ENCODE results near the gene TFPI2.

The TFPI2 gene

DNA sequence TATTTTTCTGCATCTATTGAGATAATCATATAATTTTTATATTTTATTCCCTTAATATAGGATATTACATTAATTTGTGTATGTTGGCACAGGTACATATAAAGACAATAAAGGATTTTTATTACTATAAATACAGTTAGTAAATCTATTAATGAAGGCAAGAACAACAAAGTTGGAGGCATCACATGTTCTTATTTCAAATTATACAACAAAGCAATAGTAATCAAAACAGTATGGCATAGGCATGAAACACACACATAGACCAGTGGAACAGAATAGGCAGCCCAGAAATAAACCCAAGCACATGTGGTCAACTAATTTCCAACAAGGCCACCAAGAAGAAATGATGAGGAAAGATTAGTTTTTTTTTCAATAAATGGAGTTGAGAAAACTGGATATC, 11.2 kb downstream of the TFPI2 start:
- Histone ChIP-seq H3K4me1 (ENCODE audit: control insufficient read depth, low read depth, low read length) (no peaks in the 10 kb centered on the region), H3K4me3 (ENCODE audit: low read length) (no peak overlapping the region), H3K27me3 (ENCODE audit: control insufficient read depth, insufficient read depth, low read length) (no peaks in the 10 kb centered on the region), H3K27ac (ENCODE audit: low read length) (no peak overlapping the region), H3K9ac (ENCODE audit: low read length) (no peak overlapping the region), H3K36me3 (ENCODE audit: control insufficient read depth, low read depth, low read length) (no peaks in the 10 kb centered on the region), H3K9me3 (ENCODE audit: control insufficient read depth, low read depth, low read length) (peaks cover 6% of the 10 kb centered on the region)

DNA sequence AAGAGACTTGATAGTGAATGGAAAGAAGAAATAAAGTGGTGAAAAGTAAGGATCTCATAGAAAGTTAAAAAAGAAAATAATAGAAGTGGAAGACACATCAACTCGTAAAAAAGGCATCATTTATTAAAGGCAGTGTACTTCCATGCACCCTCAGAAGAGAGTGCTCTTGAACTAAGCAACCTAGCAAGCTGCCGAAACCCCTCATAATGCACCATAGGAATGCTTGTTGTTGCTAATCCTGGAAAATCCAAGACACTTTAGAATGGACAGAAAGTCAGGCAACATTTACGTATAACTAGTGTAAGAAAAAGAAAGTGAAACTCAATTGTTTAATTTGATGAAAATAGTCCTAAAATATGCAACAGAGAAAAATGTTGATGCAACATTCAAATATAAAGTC, 12.8 kb downstream of the TFPI2 start:
- no peak overlapping the region for H3K27ac ChIP-seq (ENCODE audit: low read length)
- H3K4me3 ChIP-seq (ENCODE audit: low read length) = no peak overlapping the region
- no peaks in the 10 kb centered on the region for H3K36me3 ChIP-seq (ENCODE audit: control insufficient read depth, low read depth, low read length)
- H3K9me3 ChIP-seq (ENCODE audit: control insufficient read depth, low read depth, low read length) = peaks cover 8% of the 10 kb centered on the region
- no peaks in the 10 kb centered on the region for H3K27me3 ChIP-seq (ENCODE audit: control insufficient read depth, insufficient read depth, low read length)
- no peaks in the 10 kb centered on the region for H3K4me1 ChIP-seq (ENCODE audit: control insufficient read depth, low read depth, low read length)
- no peak overlapping the region for H3K9ac ChIP-seq (ENCODE audit: low read length)

DNA sequence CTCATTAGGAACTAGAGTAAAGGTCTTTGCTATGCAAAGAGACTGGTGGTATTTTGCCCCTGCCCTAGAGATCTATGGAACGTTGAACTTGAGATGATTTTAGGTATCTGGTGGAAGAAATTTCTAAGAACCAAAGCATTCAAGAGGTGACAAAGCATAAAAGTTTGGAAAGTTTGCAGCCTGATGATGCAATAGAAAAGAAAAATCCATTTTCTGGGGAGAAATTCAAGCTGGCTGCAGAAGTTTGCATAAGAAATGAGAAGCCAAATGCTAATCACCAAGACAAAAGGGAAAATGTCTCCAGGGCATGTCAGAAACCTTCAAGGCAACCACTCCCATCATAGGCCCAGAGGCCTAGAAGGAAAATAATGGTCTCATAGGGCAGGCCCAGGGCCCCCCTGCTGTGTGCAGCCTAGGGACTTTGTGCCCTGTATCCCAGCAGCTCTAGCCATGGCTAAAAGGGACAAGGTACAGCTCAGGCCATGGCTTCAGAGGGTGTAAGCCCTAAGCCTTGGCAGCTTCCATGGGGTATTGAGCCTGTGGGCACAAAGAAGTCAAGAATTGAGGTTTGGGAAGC, 16.5 kb downstream of the TFPI2 start:
- H3K27me3 ChIP-seq (ENCODE audit: control insufficient read depth, insufficient read depth, low read length) = no peaks in the 10 kb centered on the region
- H3K9me3 ChIP-seq (ENCODE audit: control insufficient read depth, low read depth, low read length) = peaks cover 8% of the 10 kb centered on the region

GRCh38 chr7:93866886-93867285, 23.7 kb downstream of the TFPI2 start:
- Histone ChIP-seq H3K4me3 (ENCODE audit: low read length) (no peak overlapping the region), H3K27ac (ENCODE audit: low read length) (no peak overlapping the region), H3K4me1 (ENCODE audit: control insufficient read depth, low read depth, low read length) (no peaks in the 10 kb centered on the region), H3K36me3 (ENCODE audit: control insufficient read depth, low read depth, low read length) (no peaks in the 10 kb centered on the region), H3K9ac (ENCODE audit: low read length) (no peak overlapping the region), H3K9me3 (ENCODE audit: control insufficient read depth, low read depth, low read length) (no peaks in the 10 kb centered on the region), H3K27me3 (ENCODE audit: control insufficient read depth, insufficient read depth, low read length) (no peaks in the 10 kb centered on the region)

More for the DNA sequence above, 16.5 kb downstream of the TFPI2 start:
- Histone ChIP-seq H3K36me3 (ENCODE audit: control insufficient read depth, low read depth, low read length) (no peaks in the 10 kb centered on the region), H3K4me1 (ENCODE audit: control insufficient read depth, low read depth, low read length) (no peaks in the 10 kb centered on the region), H3K27ac (ENCODE audit: low read length) (no peak overlapping the region), H3K9ac (ENCODE audit: low read length) (no peak overlapping the region), H3K4me3 (ENCODE audit: low read length) (no peak overlapping the region)

- H3K36me3 ChIP-seq (ENCODE audit: control insufficient read depth, low read depth, low read length) = no peaks in the 10 kb centered on the region
- no peak overlapping the region for H3K4me3 ChIP-seq (ENCODE audit: low read length)
- no peaks in the 10 kb centered on the region for H3K9me3 ChIP-seq (ENCODE audit: control insufficient read depth, low read depth, low read length)
- H3K27ac ChIP-seq (ENCODE audit: low read length) = no peak overlapping the region
- H3K4me1 ChIP-seq (ENCODE audit: control insufficient read depth, low read depth, low read length) = no peaks in the 10 kb centered on the region
- no peaks in the 10 kb centered on the region for H3K27me3 ChIP-seq (ENCODE audit: control insufficient read depth, insufficient read depth, low read length)
- H3K9ac ChIP-seq (ENCODE audit: low read length) = no peak overlapping the region
These were observed 27.9 kb downstream of the TFPI2 start for GRCh38 chr7:93862651-93863050.

DNA sequence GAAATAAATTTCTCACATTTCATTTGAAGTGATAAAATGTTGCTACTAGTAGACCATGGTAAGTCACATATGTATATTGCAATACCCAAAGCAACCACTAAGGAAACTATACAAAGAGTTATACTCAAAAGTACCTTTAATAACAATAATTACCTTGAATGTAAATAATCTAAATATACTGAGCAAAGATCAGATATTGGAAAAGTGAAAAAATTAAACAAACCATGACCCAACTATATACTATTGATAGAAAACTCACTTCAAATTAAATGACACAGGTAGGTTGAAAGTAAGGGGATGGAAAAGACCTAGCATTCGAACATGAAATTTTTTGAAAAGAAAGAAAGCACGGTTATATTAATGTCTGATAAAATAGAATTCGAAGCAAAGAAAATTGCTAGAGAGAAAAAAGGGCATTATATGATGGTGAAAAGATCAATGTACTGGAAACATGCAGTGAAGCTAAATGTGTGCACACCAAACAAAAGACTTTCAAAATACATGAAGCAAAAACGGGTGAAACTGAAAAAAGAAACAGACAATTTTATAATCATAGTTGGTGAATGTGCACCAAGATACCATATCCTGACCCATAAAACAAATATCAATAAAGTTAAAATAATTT, 29.1 kb downstream of the TFPI2 start:
- H3K27me3 ChIP-seq (ENCODE audit: control insufficient read depth, insufficient read depth, low read length) = no peaks in the 10 kb centered on the region
- H3K36me3 ChIP-seq (ENCODE audit: control insufficient read depth, low read depth, low read length) = no peaks in the 10 kb centered on the region
- no peak overlapping the region for H3K4me3 ChIP-seq (ENCODE audit: low read length)
- no peaks in the 10 kb centered on the region for H3K4me1 ChIP-seq (ENCODE audit: control insufficient read depth, low read depth, low read length)
- H3K9me3 ChIP-seq (ENCODE audit: control insufficient read depth, low read depth, low read length) = no peaks in the 10 kb centered on the region
- no peak overlapping the region for H3K27ac ChIP-seq (ENCODE audit: low read length)
- H3K9ac ChIP-seq (ENCODE audit: low read length) = no peak overlapping the region

- Histone ChIP-seq H3K4me3 (ENCODE audit: low read length) (no peak overlapping the region), H3K4me1 (ENCODE audit: control insufficient read depth, low read depth, low read length) (no peaks in the 10 kb centered on the region), H3K27me3 (ENCODE audit: control insufficient read depth, insufficient read depth, low read length) (no peaks in the 10 kb centered on the region), H3K36me3 (ENCODE audit: control insufficient read depth, low read depth, low read length) (no peaks in the 10 kb centered on the region), H3K9me3 (ENCODE audit: control insufficient read depth, low read depth, low read length) (no peaks in the 10 kb centered on the region), H3K27ac (ENCODE audit: low read length) (no peak overlapping the region), H3K9ac (ENCODE audit: low read length) (no peak overlapping the region)
These were observed 30.3 kb downstream of the TFPI2 start for GRCh38 chr7:93860261-93860660.

DNA sequence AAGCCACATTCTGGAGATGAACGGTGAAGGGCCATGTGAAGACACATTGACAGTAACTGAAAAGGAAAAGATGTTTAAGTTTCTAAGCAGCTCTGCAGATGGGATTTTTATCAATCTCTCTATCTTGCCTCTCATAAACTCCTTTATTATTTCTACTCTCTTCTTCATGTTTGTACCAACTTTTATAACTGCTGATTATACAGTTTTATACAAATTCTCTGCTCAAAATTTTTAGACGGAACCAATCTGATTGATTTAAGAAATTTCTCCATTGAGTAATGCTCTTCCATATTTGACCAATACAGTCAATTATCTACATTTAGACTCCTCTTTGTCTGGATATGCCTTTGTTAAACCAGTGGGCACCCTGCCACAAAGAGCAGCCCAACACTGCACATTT, 31.7 kb downstream of the TFPI2 start:
- no peaks in the 10 kb centered on the region for H3K36me3 ChIP-seq (ENCODE audit: control insufficient read depth, low read depth, low read length)
- no peaks in the 10 kb centered on the region for H3K27me3 ChIP-seq (ENCODE audit: control insufficient read depth, insufficient read depth, low read length)
- H3K4me1 ChIP-seq (ENCODE audit: control insufficient read depth, low read depth, low read length) = no peaks in the 10 kb centered on the region
- H3K4me3 ChIP-seq (ENCODE audit: low read length) = no peak overlapping the region
- no peak overlapping the region for H3K9ac ChIP-seq (ENCODE audit: low read length)
- H3K27ac ChIP-seq (ENCODE audit: low read length) = no peak overlapping the region
- no peaks in the 10 kb centered on the region for H3K9me3 ChIP-seq (ENCODE audit: control insufficient read depth, low read depth, low read length)

DNA sequence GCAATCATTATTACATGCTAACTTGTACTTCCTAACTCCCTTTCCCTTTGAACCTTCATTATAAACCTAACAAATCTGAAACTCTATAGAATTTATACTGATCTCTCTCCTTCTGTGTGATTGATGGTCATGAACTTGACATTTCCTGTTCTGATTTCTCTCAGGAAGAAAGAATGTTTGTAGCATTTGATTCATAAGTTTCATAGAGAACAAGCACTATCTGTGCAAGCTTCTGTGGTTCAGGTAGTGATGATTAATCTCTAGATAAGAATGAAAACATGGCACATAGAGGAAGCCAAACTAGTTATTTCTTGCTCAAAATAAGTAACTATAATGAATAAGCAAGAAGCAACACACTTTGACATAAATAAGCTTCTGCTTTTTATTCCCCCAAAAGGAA, 34.2 kb downstream of the TFPI2 start:
- Histone ChIP-seq H3K9ac (ENCODE audit: low read length) (no peak overlapping the region), H3K36me3 (ENCODE audit: control insufficient read depth, low read depth, low read length) (no peaks in the 10 kb centered on the region)

DNA sequence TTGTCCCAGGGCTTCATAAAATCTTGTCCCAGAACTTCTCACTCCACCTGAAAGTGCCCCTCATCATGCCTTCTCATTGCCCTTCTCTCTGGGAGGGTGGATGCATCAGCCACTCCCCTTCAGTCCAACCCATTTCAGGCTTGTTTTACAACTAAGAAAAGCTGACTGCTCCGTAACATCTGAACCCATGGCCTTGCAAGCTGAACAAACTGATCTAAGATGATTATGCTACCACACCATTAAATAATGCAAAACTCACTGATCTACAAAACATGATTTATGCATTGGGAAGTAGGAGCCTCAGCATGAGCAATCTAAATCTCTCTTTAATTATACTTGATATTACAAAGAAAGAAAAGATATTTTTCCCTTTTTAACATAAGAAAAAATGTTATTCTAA, 34.8 kb downstream of the TFPI2 start:
- Histone ChIP-seq H3K4me3 (ENCODE audit: low read length) (no peak overlapping the region), H3K9me3 (ENCODE audit: control insufficient read depth, low read depth, low read length) (no peaks in the 10 kb centered on the region), H3K27me3 (ENCODE audit: control insufficient read depth, insufficient read depth, low read length) (no peaks in the 10 kb centered on the region), H3K36me3 (ENCODE audit: control insufficient read depth, low read depth, low read length) (no peaks in the 10 kb centered on the region), H3K27ac (ENCODE audit: low read length) (no peak overlapping the region), H3K4me1 (ENCODE audit: control insufficient read depth, low read depth, low read length) (no peaks in the 10 kb centered on the region), H3K9ac (ENCODE audit: low read length) (no peak overlapping the region)

More for the DNA sequence above, 34.2 kb downstream of the TFPI2 start:
- H3K27me3 ChIP-seq (ENCODE audit: control insufficient read depth, insufficient read depth, low read length) = no peaks in the 10 kb centered on the region
- H3K27ac ChIP-seq (ENCODE audit: low read length) = no peak overlapping the region
- no peak overlapping the region for H3K4me3 ChIP-seq (ENCODE audit: low read length)
- no peaks in the 10 kb centered on the region for H3K9me3 ChIP-seq (ENCODE audit: control insufficient read depth, low read depth, low read length)
- no peaks in the 10 kb centered on the region for H3K4me1 ChIP-seq (ENCODE audit: control insufficient read depth, low read depth, low read length)

- Histone ChIP-seq H3K36me3 (ENCODE audit: control insufficient read depth, low read depth, low read length) (no peaks in the 10 kb centered on the region), H3K9ac (ENCODE audit: low read length) (no peak overlapping the region), H3K4me3 (ENCODE audit: low read length) (no peak overlapping the region), H3K4me1 (ENCODE audit: control insufficient read depth, low read depth, low read length) (no peaks in the 10 kb centered on the region), H3K27ac (ENCODE audit: low read length) (no peak overlapping the region), H3K9me3 (ENCODE audit: control insufficient read depth, low read depth, low read length) (no peaks in the 10 kb centered on the region), H3K27me3 (ENCODE audit: control insufficient read depth, insufficient read depth, low read length) (no peaks in the 10 kb centered on the region)
These were observed 36.1 kb downstream of the TFPI2 start for GRCh38 chr7:93854480-93854879.

DNA sequence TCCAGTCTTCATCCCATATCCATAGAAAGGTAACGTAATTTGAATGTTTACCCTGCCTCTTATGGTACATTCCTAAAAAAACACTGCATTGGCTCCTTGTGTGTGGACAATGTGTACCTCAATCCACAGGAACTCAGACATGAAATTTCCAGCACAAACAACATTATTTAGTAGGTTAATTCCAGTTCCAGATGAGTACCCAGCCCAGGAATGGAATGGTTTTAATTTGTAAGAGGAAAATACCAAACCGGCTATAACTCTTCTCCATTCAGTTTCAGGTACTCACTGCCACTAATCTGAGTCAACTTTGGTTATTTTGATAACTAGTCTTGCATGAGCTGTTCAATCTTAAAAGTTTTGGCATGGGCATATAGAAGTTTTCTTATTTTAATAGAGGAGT, 39.0 kb downstream of the TFPI2 start:
- Histone ChIP-seq H3K36me3 (ENCODE audit: control insufficient read depth, low read depth, low read length) (no peaks in the 10 kb centered on the region), H3K27ac (ENCODE audit: low read length) (no peak overlapping the region), H3K27me3 (ENCODE audit: control insufficient read depth, insufficient read depth, low read length) (no peaks in the 10 kb centered on the region), H3K9ac (ENCODE audit: low read length) (no peak overlapping the region), H3K4me3 (ENCODE audit: low read length) (no peak overlapping the region), H3K4me1 (ENCODE audit: control insufficient read depth, low read depth, low read length) (no peaks in the 10 kb centered on the region), H3K9me3 (ENCODE audit: control insufficient read depth, low read depth, low read length) (no peaks in the 10 kb centered on the region)

Measured in iPS-18a (cell line).